ENCODE results near the gene HOXB7.

The HOXB7 gene

DNA sequence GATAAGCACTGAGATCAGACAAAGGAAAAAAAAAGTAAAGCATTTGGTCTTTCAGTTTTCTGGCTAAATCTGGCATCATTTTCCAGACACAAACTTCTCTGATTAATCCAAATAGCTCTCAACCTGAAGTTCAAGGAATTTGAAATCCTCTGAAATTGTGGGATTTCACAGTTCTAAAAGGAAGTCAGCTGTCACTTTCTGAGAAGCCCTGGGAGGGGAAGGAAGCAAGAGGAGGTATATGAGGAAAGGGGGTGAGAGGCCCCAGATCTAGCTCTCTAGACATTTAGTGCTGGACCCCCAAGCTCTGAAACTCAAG, 32.8 kb upstream of the HOXB7 start:
- peaks cover 16% of the 10 kb centered on the region for H3K4me1 ChIP-seq (ENCODE audit: control insufficient read depth, insufficient read depth, low read length, poor library complexity, severe bottlenecking)
- no peak for DNase-seq
- H3K27me3 ChIP-seq (replicated peaks; ENCODE audit: control insufficient read depth, insufficient read depth, low read length, poor library complexity, severe bottlenecking): peaks cover 59% of the 10 kb centered on the region
- H3K27ac ChIP-seq (ENCODE audit: insufficient read depth, low read length, poor library complexity, severe bottlenecking): no peak overlapping the region
- no peak overlapping the region for H3K4me3 ChIP-seq (ENCODE audit: insufficient read depth, low read depth, low read length, poor library complexity, severe bottlenecking)
- H3K9me3 ChIP-seq (ENCODE audit: control insufficient read depth, low read length): no peaks in the 10 kb centered on the region
- no peaks in the 10 kb centered on the region for H3K36me3 ChIP-seq (ENCODE audit: control insufficient read depth, insufficient read depth, low read length)

DNA sequence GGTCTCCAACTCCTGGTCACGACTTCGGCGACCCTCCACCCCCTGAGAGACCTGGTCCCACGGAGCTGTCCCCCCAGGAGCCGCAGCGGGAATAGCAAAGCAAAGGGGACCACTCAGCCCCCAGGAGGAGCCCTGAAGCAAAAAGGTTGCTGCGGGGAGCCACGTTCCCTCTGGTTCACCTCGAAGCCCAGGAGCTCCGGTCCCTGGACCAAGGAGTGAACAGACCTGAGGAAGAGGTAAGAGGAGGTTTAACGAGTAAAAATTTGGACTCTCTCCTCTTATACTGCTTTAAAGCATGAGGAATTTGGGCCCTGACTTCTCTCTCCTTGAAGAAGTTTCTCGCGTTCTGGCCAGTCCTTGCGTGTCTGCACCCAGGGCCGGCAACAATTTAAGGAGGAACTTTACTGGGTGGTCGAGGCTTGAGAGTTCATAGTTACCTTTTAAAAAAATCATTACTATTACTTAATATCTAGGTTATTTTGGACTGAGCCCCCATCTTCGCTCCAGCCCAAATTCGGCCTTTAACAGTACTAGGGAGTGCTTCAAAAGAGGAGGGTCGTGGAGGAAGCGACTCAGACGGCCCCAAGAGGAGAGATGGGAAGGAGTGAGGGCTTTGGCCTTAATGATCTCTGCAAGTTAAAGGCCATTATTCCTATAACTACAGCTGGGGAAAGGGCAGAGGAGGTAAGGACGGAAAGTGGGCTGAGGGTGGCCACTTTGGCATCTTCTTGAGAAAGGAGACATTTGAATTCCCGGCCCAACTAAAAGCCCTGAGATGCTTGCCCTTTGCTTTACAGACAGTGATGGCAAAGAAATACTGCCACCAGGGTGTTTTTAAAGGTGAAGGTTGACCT, 32.3 kb upstream of the HOXB7 start:
- H3K4me1 ChIP-seq (ENCODE audit: control insufficient read depth, insufficient read depth, low read length, poor library complexity, severe bottlenecking): peaks cover 16% of the 10 kb centered on the region
- no peak overlapping the region for H3K27ac ChIP-seq (ENCODE audit: insufficient read depth, low read length, poor library complexity, severe bottlenecking)
- H3K9me3 ChIP-seq (ENCODE audit: control insufficient read depth, low read length): no peaks in the 10 kb centered on the region
- DNase-seq: no peak
- H3K4me3 ChIP-seq (ENCODE audit: insufficient read depth, low read depth, low read length, poor library complexity, severe bottlenecking): no peak overlapping the region
- H3K36me3 ChIP-seq (ENCODE audit: control insufficient read depth, insufficient read depth, low read length): no peaks in the 10 kb centered on the region
- H3K27me3 ChIP-seq (replicated peaks; ENCODE audit: control insufficient read depth, insufficient read depth, low read length, poor library complexity, severe bottlenecking): peaks cover 60% of the 10 kb centered on the region

DNA sequence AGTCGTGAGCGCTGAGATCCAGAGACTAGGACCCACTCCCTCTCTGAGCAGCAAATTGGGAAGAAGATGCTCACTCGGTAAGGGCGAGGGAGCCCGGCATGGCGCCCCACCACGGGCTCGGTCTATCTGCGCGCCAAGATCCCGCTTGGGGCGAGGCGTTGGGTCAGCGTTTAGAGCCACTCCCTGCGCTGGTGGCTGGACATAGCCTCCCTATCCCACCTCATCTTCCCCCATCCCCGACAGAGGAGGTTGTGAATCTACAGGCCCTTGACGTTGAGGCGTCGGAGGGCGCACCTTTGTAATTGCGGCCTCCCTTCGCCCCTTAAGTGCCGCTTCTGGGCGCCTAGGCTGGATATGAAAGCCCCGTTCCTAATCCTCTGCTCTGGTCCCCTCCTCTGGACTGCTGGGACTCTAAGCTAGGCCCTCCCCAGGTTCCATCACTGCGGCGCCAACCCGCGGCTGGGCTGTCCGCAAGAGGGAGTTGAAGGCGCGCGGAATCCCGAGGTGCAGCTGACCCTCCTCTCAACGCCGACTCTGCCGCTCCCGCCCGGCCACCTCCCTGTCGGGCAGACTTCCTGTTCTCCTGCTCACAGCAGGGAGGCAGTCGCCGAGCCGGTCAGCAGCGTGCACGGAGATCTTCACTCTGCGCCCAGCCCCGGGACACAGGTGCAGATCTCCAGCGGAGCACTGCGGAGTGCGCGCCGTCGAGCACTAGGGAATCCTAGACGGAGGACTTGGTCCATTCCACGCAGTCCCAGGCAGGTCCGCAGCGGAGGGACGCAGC, 31.4 kb upstream of the HOXB7 start:
- no peak overlapping the region for H3K4me3 ChIP-seq (ENCODE audit: insufficient read depth, low read depth, low read length, poor library complexity, severe bottlenecking)
- no peak overlapping the region for H3K27ac ChIP-seq (ENCODE audit: insufficient read depth, low read length, poor library complexity, severe bottlenecking)
- H3K4me1 ChIP-seq (ENCODE audit: control insufficient read depth, insufficient read depth, low read length, poor library complexity, severe bottlenecking): peaks cover 16% of the 10 kb centered on the region
- H3K36me3 ChIP-seq (ENCODE audit: control insufficient read depth, insufficient read depth, low read length): no peaks in the 10 kb centered on the region
- no peaks in the 10 kb centered on the region for H3K9me3 ChIP-seq (ENCODE audit: control insufficient read depth, low read length)
- DNase-seq: no peak
- peaks cover 66% of the 10 kb centered on the region for H3K27me3 ChIP-seq (replicated peaks; ENCODE audit: control insufficient read depth, insufficient read depth, low read length, poor library complexity, severe bottlenecking)

DNA sequence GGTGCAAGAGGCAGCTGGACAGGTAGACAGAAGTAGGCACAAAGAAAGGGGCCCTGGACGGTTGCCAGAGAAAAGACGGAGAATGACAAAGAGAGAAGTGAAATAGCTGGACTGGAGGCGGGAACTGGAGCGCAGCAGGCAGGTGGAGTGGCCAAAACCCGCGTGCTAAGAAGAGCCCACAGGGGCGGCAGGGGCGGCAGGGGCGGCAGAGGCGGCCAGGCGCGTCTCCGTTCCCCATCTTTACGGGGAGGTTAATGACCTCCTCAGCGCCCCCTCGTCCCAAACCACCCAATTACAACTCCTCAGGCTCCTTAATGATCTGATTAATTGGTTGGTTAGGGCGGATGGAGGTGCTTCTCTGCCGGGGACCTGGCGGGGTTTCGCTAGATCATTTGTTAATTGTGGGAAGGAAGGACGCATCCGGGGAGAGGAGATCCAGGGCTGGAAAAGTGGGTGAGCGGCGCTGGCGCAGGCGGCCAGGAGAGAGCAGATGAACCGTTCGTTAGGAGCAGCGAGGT, 30.8 kb upstream of the HOXB7 start:
- DNase-seq: no peak
- H3K27me3 ChIP-seq (replicated peaks; ENCODE audit: control insufficient read depth, insufficient read depth, low read length, poor library complexity, severe bottlenecking): peaks cover 68% of the 10 kb centered on the region

DNA sequence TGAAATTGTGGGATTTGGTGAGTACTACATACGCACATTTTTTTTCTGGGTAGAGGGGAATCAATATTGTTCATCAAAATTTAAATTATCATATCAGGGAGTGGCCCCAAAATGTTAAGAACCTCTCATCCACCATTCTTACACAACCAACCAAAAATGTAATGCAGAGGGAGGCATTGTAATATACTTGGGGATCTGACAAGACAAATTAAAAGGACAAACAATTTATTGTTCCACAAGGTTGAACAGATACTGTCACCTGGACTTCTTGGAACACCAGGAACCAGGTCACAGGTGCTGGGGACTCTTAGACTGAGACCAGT, 30.0 kb upstream of the HOXB7 start:
- peaks cover 18% of the 10 kb centered on the region for H3K4me1 ChIP-seq (ENCODE audit: control insufficient read depth, insufficient read depth, low read length, poor library complexity, severe bottlenecking)
- H3K4me3 ChIP-seq (ENCODE audit: insufficient read depth, low read depth, low read length, poor library complexity, severe bottlenecking): no peak overlapping the region
- no peaks in the 10 kb centered on the region for H3K36me3 ChIP-seq (ENCODE audit: control insufficient read depth, insufficient read depth, low read length)
- H3K9me3 ChIP-seq (ENCODE audit: control insufficient read depth, low read length): no peaks in the 10 kb centered on the region
- H3K27ac ChIP-seq (ENCODE audit: insufficient read depth, low read length, poor library complexity, severe bottlenecking): no peak overlapping the region
- H3K27me3 ChIP-seq (replicated peaks; ENCODE audit: control insufficient read depth, insufficient read depth, low read length, poor library complexity, severe bottlenecking): peaks cover 68% of the 10 kb centered on the region
- DNase-seq: no peak

More for the DNA sequence above, 30.8 kb upstream of the HOXB7 start:
- Histone ChIP-seq H3K36me3 (ENCODE audit: control insufficient read depth, insufficient read depth, low read length) (no peaks in the 10 kb centered on the region), H3K4me3 (ENCODE audit: insufficient read depth, low read depth, low read length, poor library complexity, severe bottlenecking) (no peak overlapping the region), H3K27ac (ENCODE audit: insufficient read depth, low read length, poor library complexity, severe bottlenecking) (no peak overlapping the region), H3K4me1 (ENCODE audit: control insufficient read depth, insufficient read depth, low read length, poor library complexity, severe bottlenecking) (peaks cover 17% of the 10 kb centered on the region), H3K9me3 (ENCODE audit: control insufficient read depth, low read length) (no peaks in the 10 kb centered on the region)

DNA sequence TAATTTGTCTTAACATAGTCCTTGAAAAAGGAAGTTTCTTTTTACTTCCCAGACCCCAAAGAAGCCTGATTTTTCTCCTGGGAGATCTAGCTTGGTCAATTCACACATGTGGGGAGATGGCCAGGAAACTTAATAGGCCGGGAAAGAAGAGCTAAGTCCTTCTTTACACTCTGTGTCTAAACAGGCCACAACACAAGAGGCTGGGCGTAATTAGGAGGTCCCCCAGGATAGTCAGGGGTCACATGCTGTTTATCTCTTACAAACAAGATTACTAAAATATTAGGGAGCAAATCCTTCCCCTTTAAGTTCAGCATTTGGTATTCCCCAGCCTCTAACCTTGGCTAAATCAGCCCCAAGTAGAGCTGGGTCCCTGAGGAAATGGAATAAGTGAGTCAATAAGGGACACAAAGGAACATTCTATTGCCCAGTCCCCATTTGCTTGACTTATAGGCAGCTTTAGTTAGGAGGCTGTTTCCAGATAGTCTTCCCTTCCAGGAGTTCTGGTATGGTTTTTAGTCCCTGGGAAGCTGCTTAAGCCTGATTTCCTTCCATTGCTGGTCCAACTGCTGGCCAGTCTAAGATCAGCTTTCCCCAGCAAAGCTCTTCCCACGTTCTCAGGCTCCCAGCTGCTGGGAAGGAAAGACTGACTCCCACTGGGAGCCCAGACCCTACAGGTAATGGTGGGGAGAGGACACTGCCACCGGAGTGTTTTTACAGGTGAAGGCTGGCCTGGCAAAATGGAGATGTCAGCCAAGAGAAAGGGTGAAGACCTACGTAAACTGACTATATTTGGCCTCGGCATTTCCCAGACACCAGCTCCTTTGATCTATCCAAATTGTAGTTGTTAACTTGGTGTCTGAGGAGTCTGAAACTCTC, 29.4 kb upstream of the HOXB7 start:
- Histone ChIP-seq H3K27ac (ENCODE audit: insufficient read depth, low read length, poor library complexity, severe bottlenecking) (no peak overlapping the region), H3K27me3 (replicated peaks; ENCODE audit: control insufficient read depth, insufficient read depth, low read length, poor library complexity, severe bottlenecking) (peaks cover 67% of the 10 kb centered on the region), H3K36me3 (ENCODE audit: control insufficient read depth, insufficient read depth, low read length) (no peaks in the 10 kb centered on the region), H3K4me1 (ENCODE audit: control insufficient read depth, insufficient read depth, low read length, poor library complexity, severe bottlenecking) (peaks cover 18% of the 10 kb centered on the region), H3K4me3 (ENCODE audit: insufficient read depth, low read depth, low read length, poor library complexity, severe bottlenecking) (no peak overlapping the region), H3K9me3 (ENCODE audit: control insufficient read depth, low read length) (no peaks in the 10 kb centered on the region)
- no peak for DNase-seq

DNA sequence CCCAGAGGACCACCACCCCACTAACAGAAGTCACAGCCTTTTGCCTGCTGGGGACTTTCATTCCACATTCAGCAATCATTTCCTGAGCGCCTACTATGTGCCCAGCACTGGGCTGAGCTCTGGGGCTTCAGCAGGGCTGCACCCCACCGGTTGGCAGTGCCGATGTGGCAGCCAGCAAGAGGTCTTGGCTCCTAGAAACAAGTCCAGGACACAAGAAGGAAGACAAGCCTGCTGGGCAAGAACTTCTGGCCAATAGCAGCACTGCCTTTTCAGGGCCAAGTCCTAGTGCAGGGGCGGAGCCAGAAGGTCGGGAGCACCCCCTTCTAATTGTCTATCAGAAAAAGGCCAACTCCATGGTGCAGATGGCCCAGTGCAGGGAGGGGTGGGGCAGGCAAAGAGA, 28.3 kb upstream of the HOXB7 start:
- no peak overlapping the region for H3K4me3 ChIP-seq (ENCODE audit: insufficient read depth, low read depth, low read length, poor library complexity, severe bottlenecking)
- no peaks in the 10 kb centered on the region for H3K9me3 ChIP-seq (ENCODE audit: control insufficient read depth, low read length)
- peaks cover 18% of the 10 kb centered on the region for H3K4me1 ChIP-seq (ENCODE audit: control insufficient read depth, insufficient read depth, low read length, poor library complexity, severe bottlenecking)
- no peak overlapping the region for H3K27ac ChIP-seq (ENCODE audit: insufficient read depth, low read length, poor library complexity, severe bottlenecking)
- no peak for DNase-seq
- peaks cover 72% of the 10 kb centered on the region for H3K27me3 ChIP-seq (replicated peaks; ENCODE audit: control insufficient read depth, insufficient read depth, low read length, poor library complexity, severe bottlenecking)
- no peaks in the 10 kb centered on the region for H3K36me3 ChIP-seq (ENCODE audit: control insufficient read depth, insufficient read depth, low read length)

DNA sequence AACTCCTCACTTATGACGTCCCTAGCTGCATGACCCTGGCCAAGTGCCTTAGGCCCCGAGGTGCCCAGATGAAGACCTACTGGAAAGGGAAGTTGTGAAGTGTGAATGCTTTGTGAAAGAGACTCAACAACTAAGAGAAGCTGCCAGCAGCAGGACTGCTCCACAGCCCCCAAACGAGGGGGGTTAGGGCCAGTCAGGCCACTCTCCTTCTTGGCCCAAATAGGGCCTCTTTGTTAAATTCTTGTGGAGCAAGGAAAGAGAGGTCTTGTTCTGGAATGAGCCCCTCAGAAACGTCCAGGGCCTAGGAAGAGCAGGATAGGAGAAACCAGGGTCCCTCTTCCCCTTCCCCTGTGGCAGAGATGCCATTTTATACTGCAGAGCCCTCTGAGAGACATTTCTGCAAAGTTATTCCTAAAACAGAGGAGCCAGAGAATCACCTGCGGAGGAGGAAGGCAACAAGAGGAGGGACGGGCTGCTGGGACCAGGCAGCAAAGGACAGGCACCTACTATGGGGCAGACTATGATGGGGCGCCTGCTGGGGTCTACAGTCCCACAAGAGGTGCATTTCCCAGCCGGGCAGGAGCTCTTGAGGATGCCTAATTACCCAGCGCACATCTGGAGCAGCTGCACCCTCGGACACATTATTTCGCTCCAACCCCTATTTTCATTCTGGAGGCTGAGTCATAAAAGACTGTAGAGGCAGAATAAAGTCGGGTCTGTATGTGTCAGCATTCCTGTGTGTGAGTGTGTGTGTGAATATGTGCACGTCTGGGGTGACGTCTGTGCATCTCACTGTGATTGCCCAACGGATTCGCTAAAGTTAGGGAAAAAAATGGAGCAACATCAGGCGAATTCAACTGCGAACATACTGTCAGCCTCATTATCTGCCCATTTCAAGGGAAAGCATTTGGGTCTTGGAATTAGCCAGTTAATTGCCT, 26.8 kb upstream of the HOXB7 start:
- H3K4me1 ChIP-seq (ENCODE audit: control insufficient read depth, insufficient read depth, low read length, poor library complexity, severe bottlenecking): peaks cover 17% of the 10 kb centered on the region
- H3K27me3 ChIP-seq (replicated peaks; ENCODE audit: control insufficient read depth, insufficient read depth, low read length, poor library complexity, severe bottlenecking): peaks cover 76% of the 10 kb centered on the region
- H3K9me3 ChIP-seq (ENCODE audit: control insufficient read depth, low read length): no peaks in the 10 kb centered on the region
- H3K36me3 ChIP-seq (ENCODE audit: control insufficient read depth, insufficient read depth, low read length): no peaks in the 10 kb centered on the region
- no peak overlapping the region for H3K27ac ChIP-seq (ENCODE audit: insufficient read depth, low read length, poor library complexity, severe bottlenecking)
- no peak overlapping the region for H3K4me3 ChIP-seq (ENCODE audit: insufficient read depth, low read depth, low read length, poor library complexity, severe bottlenecking)
- DNase-seq: no peak
